Measurements from ENCODE around the gene YOD1.

YOD1 gene

GRCh38 chr1:207024202-207025145 lies 26.5 kb downstream of the YOD1 start:
- no peak for DNase-seq

DNA sequence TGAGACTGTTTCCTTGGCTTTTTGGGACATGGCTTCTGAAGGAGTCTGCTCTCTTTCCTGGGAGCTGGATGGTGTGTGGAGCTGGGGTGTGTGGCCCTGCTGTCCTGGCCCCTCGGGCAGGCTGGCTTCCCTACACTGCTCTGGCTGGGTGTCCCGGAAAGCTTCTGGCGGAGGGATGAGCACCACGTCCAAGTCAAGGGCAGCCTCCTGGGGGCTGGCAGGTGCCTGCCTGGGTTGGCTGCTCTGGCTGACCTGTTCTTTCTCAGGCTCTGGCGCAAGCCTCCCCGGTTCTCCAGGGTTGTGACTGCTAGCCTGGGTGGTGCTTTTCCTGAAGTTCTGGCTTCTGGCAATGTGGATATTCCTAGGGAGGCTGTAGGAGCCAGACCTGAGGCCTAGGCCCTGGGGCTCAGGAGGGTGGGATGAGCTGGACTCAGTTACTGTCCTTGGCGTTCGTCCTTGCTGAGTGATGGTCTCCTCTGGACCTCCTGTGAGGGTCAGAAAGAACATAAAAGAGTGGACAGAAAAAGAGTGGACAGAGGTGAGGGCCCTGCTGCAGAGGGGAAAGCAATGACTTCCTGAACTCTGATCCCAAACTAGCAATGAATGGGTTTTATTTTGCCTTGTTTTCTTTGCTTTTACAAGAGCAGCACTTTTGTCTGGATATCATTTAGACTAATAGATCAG lies 27.9 kb downstream of the YOD1 start:
- DNase-seq: no peak

DNA sequence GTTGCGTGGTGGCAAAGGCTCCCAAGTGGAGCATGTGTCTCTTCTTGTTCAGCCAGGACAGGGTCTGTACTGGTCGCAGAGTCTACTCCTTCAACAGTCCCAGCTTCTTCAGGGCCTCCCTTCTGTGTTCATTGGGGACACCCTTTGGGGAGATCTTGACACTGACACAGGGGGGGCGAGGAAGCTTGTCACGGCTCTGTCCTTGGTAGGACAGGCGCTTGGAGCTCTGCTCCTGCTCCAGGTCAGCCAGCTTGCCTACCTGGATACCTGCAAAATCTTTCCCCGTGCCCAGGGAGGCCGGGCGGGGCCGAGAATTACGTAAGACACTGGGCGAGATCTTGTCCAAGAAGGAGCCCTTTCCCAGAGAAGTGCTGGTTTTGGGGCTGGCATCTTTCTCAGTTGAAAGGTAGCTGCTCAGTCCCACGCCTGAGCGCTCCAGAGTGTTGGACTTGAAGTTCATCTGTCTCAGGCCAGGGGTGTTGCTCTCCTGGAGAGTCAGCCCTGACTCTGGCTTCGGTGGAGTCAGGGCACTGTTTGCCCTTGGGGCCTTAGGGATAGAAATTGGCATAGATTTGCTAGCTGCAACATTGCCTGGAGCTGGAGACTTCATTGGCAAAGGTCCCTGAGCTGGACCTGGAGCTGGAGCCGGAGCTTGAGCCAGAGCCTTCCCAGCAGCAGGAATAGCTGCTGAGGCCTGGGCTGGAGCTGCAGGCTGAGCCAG lies 29.0 kb downstream of the YOD1 start:
- DNase-seq: no peak

DNA sequence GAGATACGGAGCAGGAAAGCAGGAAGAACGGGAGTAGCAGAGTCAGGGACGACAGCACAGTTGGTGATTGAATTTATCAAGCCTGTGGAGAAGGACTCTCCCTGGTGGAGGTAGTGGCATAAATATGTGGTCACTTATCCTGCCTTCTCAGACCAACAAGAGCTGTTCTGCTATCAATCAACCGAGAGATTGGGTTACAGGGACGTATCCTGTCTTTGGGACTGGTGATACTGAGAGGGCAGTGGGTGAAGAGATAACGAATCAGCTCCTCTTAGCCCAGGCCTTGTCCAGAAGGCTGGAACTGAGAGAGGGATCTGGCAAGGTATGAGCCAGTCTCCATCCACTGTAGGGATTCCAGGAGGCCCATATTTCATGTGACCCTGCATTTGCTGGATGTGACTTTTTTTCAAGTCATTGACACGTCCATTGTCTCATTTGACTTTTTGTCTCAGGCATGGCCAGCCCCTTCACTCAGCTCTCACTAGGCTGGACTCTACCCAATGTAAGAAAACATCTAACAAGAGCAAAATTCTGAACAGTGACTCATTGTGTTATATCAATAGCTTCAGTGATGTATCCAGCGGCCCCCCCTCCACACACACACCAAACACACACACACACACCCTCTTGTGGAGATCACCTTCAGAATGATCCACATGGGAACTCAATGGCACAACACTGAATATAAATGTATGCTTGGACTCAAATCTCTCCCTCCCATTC lies 29.7 kb downstream of the YOD1 start:
- DNase-seq: no peak

DNA sequence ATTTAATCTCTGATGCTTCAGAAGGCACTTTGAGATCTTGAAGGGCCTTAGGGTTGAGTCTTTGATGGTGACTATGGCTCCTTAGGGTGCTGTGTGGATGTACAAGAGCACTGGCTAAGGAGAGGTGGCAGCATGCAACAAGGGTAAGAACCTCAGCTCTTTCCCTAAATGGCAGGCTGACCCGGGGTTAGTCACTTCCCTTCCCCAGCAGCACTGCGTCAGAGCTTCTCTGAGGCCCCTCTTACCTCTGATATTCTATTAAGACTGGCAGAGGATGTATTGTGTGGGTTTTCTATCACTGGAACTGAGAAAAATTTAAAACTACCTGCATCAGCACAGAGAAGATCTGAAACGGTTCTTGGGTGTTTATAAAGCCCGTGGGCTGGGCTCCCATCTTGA lies 30.3 kb downstream of the YOD1 start:
- DNase-seq: no peak

DNA sequence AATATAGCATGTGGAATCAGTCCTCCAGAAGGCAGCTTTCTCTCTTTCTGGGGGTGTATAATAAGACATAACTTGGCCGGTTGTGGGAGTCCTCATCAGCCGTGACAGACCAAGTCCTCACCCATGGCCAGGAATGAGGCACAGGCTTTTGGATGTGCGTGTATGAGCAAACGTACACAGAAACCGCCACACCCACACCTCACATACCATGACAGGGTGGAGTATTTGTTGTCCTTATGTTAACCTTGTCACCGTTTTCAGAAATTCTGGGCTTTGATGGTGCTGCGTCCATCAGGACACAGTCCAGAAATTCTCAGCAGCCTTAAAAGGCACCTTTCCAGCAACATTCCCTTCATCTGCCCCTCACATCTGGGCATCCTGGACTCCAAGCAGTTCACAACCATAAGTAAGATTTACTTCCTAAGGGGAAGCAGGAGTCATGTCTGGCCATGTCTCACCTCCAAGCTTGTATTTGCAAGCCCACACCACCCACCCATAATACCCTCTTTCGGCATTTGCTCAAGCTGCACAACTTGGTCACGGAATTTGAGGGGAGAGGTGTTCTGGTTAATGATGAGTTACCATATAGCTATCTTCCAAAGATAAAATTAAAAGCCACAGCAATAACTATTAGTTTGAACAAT lies 30.8 kb downstream of the YOD1 start:
- DNase-seq: no peak

DNA sequence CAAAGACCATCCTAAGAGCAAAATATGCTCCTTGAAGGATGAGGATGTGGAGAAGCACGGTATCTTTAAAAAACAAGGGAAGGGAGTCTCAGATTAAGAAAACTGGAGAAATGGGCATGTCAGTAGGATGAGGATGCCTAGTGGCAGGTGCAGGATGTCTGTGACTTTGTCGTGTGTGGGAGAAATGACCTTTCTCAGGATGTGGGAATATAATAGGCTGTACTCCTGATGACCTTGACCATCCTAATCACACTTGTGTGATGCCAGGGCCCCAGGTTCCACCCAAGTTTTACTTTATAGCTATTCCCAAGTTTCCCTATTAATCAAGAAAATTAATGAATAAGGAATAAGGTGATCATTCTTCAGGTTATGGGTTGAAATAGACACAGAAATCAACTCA lies 31.3 kb downstream of the YOD1 start:
- DNase-seq: no peak

DNA sequence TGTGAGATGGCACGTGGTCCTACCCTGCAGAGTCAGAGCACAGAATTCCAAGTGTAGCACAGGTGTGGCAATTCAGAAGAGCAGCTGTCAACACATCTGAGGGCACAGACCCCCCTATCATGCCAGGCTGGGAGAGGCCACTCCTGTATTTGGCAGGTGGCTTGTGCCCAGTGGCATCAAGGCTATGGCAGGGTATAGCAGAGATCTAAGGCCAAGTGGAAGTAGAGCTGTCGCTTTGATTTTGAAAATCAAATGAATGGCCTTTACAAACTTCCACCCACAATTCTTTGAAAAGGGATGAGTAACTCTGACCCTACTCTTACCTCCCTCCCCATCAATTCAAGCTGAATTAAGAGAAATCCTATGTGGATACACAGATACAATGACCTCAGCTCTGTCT lies 31.8 kb downstream of the YOD1 start:
- no peak for DNase-seq

GRCh38 chr1:207018707-207019106 lies 32.3 kb downstream of the YOD1 start:
- DNase-seq: no peak

GRCh38 chr1:207017615-207018559 lies 33.1 kb downstream of the YOD1 start:
- DNase-seq: no peak

DNA sequence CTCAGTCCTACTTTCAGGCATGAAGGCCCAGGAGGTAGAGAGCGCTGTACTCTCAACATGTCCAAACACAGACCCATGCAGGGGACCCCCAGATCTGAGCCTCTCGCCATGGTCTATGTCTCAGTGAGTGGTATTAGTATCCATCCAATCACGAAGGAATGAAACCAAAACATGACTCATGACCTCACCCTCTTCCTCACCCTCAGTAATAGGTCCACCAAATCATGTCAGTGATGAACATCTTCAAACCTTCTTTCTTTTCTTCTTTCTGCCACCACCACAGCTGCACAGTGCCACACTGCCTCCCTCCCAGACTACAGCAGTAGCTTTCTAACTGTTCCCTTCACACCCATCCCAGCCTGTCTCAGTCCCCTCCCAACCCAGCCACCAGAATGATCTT lies 35.2 kb downstream of the YOD1 start:
- DNase-seq: no peak

DNA sequence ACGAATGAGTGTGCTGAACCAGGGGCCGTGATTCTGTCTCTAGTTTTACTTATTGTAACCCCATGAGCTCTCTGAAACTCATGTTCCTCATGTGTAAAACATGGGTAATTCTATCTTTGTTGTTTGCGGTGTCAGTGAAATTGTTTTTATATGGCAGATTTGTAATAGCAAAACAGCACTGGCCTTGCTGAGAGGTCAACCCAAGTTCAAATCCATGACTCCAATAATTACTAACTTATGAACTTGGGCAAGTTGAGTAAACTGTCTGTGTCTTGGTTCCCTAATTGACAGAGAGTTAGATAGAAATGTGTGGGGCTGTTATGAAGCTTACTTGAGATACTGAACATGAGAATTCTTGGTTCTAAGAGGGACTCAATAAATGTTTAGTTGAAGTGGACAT lies 36.3 kb downstream of the YOD1 start:
- DNase-seq: no peak

DNA sequence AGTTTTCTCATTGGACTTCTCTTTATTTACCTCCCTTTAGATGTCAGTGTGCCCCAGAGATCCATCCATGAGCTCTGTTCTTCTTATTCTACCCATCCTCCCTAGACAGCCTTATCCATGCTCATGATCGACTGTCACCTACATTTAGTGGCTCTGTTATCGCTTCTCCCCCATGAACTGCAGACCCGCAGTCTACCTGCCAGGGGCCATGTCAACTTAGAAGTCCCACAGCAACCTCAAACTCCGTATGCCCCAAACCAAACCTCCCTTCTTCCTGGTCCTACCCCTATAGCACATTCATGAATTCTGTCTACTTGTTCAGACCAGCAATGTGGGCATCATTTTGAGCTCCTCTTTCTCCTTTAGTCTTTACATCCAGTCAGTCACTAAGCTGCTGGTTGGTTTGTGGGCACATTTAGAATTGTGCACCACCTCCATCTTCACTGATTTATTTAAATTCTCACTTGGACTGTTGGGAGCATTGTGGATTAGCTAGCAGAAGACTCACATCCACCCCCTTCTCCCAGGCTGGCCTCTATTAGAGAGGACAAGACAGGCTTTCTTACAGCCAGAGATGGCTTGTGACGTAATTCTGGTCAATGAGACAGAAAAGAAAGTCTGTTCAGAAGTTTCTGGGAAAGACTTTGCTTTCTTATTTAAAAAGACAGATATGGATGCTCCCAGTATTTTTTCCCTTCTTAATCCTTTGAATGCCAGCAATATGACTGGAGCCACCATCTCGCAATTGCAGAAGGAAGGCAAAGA lies 37.5 kb downstream of the YOD1 start:
- no peak for DNase-seq

- DNase-seq: no peak
Measured at GRCh38 chr1:207010726-207011125, 40.3 kb downstream of the YOD1 start.

- DNase-seq: no peak
Measured at GRCh38 chr1:207009945-207010344, 41.1 kb downstream of the YOD1 start.

DNA sequence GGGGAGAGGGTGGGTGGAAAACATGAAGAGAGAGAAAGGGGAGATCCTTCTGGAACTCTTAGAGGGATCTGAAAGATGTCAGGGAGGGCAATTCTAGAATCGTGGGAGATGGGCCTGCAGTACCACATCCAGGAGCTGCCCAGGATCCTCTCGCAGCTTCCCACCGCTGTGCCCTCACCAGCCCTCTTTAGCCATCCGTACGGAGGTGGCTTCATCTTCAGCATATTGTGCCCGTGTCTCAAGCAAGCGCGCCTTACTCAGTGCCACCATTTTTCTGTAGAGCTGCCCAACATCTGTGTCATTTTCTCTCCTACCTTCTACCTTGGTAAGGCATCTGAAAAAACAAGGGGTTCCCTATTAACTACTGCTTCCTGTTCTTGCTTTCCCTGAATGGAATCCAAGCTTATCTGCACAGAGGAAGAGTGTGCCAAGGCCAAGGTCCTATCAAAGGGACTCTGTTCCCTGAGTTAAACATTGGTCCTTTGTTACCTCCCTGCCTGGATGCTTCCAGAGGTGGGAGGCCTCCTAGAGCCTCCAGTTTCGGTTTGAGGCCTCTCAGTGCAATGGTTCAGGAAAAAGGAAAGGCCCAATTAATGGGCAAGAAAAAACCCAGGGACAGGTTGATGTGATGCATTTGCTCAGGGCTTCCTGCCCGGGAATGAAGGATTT lies 41.7 kb downstream of the YOD1 start:
- no peak for DNase-seq

GRCh38 chr1:207007352-207008033 lies 43.5 kb downstream of the YOD1 start:
- DNase-seq: no peak

- DNase-seq: no peak
Measured at GRCh38 chr1:207006914-207007313, 44.1 kb downstream of the YOD1 start.

DNA sequence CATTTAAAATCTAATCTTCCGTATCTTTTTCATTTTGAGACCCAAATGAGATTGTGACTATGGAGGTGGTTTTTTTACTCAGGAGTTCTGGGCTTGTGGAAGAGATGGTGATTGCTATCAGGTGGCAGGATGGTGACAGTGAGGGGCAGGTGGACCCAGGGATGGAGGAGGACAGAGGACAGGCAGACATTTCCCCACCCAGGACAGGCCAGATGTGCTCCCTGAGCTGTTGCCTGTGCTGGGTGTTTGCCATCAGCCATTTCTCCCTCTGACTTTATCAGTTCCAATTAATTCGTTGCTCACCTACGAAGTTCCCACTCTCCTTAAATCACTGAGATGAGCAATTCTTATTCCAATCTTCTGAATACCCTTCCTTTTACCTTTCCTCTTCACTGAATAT lies 44.9 kb downstream of the YOD1 start:
- no peak for DNase-seq

Data from NCI-H187 (cell line).